PFSK-1 (cell line): Measurements from ENCODE around the gene OR6B2.

ENCODE experiments used
- POLR2AphosphoS5 ChIP-seq: IDR thresholded peaks from 2 replicates; pipeline ENCODE4 v1.6.1; 2012; ENCODE audit warnings: low read depth, mild to moderate bottlenecking, control low read depth, low read length, moderate library complexity
- REST ChIP-seq, 2 experiments: IDR thresholded peaks; 2 replicates each; pipeline versions ENCODE4 v1.6.1 to v1.8.0; 2011 to 2012; ENCODE audit warnings: low read depth in 2 of 2, low read length in 2 of 2, control low read depth in 1 of 2, inconsistent platforms in 1 of 2, mild to moderate bottlenecking in 1 of 2, moderate library complexity in 1 of 2; ENCODE audit not compliant: insufficient read depth in 1 of 2

GRCh38 chr2:240064898-240065297 is 34.7 kb upstream of the OR6B2 start:
- TF ChIP-seq POLR2AphosphoS5: no peak
- no peak for TF ChIP-seq REST (IDR thresholded peaks at IDR 0.05; ENCODE audit: insufficient read depth in 1 of 2, low read depth in 2 of 2, low read length in 2 of 2)
